Nucleus accumbens (tissue), 56 donors: ENCODE results near the gene XKR3.
"Not testable (repeated sequence)": the region's sequence is repeated elsewhere in the genome, so short reads cannot be mapped to it uniquely, and the experiment has no call there.

Experiments used
- DNase-seq, 56 donors: peaks; one replicate each; lab custom pipeline; 2025; lab: John Stamatoyannopoulos, UW

Gene XKR3

DNA sequence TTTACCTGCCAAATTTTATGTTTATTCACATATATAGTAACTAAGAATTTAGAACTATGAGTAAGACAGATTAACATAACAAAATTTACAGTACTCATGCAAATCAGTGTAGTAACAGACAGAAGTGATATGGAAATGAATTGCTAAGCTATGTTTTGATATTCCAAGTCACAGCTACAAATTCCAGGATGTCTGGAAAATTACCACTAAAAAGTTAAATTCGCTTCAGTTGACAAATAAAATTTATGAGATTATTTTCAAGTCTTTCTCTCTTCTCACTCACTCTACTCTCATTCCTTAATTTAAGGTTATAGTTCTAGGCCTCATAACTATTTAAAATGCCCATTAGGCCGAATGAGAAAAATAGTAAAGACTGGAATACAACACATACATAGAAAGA is 18.1 kb downstream of the XKR3 start:
- DNase-seq, result no peak

DNA sequence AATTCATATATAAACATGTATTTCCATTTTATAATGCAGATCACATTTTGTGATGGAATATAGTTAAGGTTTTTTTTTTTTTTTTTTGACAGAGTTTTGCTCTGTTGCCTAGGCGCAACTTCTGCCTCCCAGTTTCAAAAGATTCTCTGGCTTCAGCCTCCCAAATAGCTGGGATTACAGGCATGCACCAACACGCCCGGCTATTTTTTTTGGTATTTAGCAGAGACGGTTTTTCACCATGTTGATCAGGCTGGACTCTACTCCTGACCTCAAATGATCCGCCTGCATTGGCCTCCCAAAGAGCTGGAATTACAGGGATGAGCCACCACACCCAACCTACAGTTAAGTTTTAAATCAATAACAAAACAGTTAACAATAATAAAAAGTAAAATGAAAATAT is 18.8 kb downstream of the XKR3 start:
- DNase-seq, result no peak

DNA sequence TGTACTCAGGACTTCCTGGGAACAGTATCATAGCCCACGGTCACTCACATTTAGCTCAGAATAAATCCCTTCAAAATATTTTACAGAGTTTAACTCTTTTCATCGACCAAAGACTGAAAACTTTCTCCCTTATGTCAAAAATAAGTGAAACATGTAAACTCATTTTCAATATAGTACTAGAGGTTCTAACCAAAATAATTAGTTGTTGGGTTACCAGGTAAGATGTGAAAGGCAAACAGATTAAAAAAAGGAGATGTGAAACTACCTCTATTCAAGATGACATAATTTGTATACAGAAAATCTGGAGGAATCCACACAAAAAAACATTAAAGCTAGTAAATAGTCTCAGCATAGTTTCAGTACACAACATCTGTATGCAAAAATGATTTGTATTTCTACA is 20.3 kb downstream of the XKR3 start:
- DNase-seq, result no peak

DNA sequence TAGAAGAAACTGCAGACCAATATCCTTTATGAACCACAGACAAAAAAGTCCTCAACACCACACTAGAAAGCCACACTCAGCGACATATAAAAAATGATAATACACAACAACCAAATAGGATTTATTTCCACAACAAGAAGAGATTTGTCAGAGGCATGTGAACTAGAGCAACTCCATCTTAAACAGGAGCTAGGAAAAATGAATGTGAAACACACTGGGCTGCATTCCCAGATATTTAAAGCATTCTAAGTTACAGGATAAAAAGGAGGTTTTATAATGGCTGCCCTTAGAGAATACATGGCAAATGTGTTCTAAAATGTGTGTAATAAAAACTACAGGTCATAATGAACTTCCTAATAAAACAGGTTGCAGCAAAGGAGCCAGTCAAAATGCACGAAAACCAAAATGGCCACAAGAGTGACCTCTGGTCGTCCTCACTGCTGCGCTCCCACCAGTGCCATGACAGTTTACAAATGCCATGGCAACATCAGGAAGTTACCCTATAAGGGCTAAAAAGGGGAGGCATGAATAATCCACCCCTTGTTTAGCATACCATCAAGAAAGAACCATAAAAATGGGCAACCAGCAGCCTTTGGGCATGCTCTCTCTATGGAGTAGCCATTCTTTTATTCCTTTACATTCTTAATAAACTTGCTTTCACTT is 21.8 kb downstream of the XKR3 start:
- DNase-seq, result no peak

DNA sequence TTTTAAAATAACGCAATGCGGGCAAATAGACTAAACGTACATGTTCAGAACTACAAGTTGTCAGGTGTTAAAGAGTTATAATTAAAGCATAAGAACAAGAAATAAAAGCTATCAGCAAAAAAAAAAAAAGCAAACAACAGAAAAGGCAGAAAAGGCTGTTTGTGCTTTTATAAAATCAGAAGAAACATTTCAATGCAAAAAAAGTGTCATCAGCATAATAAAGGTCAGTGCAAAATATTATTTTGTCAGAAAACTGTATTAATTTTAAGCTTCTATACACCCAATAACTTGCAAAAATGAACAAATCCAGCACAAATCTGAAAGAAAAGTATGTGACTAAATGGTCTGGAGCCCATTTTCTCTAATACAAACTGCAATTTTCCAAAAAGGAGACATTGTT is 23.6 kb downstream of the XKR3 start:
- DNase-seq, result no peak

DNA sequence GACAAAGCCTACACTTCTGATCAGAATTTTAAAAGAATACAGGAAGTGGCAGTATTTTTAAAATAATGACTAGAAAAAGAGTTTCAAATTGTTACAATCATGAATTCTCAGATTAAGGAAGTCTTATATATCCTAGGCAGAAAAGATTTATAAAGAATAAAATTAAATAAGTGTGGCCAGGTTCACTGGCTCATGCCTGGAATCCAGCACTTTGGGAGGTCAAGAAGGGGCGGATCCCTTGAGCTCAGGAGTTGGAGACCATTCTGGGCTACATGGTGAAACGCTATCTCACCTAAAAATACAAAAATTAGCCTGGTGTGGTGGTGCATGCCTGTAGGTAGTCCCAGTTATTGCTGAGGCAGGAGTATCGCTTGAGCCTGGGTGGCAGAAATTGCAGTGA is 24.1 kb downstream of the XKR3 start:
- no peak for DNase-seq

DNA sequence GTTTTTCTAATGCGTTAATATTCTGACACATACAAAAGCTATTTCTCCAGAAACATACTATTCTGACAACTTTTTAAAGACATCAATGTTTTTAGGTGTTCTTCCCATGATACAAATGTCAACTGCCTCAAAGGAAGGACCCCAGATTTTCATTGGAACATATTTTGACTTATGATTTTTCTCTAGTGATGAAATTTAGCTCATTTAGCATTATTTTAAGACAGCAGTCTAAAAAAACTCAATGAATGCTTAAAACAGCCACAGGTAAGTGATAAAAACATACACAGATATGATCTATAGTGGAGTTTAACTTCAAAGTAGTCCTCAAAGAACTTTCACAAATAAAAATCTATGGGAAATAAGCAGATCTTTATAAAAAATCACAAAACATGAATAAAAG is 24.9 kb downstream of the XKR3 start:
- DNase-seq, result no peak

DNA sequence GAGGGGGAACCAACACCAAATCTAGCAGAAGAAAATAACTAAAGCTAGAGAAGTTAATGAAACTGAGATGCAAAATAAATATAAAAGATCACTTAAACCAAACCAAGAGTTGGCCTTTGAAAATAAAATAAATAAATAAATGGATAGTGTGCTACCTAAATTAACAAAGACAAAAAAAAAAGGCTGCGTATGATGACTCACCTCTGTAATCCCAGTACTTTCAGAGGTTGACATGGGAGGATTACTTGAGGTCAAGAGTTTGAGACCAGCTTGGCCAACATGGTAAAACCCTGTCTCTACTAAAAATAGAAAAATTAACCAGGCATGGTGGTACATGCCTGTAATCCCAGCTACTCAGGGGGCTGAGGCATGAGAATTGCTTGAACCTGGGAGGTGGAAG is 29.7 kb downstream of the XKR3 start:
- DNase-seq, result not testable (repeated sequence)

DNA sequence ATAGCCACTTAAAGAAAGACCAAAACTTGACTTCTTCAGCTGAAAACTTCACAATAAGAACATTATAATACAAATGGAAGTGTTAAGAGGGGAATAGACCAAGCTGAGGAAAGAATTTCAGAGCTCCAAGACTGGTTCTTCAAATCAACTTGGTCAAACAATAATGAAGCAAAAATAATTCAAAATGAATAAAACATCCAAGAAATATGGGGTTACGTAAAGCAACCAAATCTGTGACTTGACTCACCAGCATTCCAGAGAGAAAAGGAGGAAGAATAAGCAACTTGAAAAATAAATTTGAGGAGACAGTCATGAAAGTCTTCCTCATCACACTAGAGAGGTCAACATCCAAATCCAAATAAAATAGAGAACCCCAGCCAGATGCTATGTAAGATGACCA is 31.4 kb downstream of the XKR3 start:
- no peak for DNase-seq

DNA sequence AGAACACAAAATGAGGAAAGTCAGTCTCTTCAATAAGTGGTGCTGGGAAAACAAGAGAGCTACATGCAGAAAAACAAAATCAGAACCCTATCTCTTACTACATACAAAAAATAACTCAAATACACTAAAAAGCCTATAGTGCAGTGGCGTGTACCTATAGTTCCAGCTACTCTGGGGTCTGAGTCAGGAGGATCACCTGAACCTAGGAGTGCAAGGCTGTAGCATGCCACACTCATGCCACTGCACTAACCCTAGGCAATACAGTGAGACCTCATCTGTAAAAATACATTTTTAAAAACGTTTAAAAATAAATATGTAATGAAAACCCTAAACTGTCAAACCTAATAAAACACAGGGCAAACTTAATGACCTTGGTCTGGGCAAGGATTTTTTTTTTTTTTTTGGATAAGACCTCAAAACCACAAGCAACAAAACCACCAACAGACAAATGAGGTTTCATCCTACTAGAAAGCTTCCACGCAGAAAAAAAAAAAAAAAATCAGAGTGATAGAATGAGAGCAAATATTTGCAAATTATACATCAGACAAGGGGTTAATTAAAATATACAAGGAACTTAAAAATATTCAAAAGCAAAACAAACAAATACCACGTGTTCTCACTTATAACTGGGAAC is 35.2 kb downstream of the XKR3 start:
- DNase-seq, result no peak

DNA sequence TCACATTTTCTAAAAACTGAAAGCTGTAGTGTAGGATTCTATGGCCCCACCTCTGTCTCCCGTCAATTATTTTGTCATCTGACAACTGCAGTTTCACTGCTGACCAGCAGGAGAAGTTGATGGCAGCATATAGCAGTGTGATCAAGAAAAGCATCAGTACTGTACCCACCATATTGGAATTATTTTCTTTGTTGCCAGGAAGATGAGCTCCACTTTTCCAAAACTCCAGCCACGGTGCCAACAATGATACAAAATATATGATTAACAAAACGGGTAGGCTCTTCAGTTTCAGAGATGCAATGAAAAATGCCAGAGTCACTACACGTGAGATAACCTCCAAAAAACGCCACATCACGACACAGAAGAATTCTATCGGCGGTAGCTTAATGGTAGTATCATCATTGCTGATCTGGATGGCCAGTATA is 41.3 kb downstream of the XKR3 start:
- no peak for DNase-seq

DNA sequence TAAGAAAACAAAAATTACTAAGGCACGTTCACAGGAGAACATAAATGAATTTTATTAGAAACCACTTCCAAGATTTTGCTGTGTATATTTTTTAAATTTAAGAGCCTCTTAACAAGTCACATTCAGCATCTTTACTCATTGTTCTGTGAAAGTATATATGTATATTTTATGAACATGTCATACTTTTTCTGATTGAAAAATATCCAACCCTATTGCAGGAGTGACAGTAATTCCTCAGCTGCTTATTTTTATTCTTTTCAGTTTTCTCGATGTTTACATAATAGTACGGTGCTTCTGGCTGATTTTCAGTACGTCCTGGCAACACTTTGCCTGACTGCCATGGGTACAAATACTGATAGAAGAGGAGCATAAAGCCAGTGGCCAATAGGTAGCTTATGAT is 41.8 kb downstream of the XKR3 start:
- no peak for DNase-seq

DNA sequence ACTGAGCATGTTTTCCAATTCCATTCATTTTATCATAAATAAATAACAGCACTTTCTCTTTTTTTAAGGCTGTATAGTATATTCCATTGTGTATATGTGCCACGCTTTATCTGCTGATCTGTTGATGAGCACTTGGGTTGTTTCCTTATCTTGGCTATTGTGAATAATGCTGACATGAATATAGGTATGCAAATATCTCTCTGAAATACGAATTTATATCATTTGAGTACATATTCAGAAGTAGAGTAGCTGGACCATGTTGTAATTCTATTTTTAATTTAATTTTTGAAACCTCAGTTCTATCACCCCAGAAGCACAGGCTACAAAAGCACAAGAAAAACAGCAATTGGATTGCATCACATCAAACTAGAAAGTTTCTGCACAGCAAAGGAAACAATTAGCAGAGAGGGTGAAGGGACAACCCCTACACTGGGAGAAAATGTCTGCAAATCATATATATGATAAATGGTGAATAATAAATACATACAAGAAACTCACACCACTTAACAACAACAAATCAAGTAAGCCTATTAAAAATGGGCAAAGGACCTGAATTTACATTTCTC is 43.4 kb downstream of the XKR3 start:
- no peak for DNase-seq

DNA sequence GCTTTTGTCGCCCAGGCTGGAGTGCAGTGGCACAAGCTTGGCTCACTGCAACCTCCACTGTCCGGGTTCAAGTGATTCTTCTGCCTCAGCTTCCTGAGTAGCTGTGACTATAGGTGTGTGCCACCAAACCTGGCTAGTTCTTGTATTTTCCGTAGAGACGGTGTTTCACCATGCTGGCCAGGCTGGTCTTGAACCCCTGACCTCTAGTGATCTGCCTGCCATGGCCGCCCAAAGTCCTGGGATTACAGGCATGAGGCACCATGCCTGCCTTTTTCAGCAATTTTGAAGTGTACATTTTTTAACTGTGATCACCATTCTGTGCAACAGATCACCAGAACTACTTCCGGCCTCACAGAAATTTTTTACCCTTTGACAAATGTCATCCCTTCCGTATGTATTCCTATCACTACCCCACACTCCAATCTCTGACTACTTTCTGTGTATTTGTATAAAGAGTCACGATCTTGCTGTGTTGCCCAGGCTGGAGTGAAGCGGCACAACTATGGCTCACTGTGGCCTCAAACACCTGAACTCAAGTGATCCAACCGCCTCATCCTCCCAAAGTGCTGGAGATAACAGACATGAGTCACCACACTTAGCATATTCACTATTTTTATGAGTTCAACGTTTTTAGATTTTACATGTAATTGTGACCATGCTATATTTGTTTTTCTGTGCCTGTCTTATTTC is 44.0 kb downstream of the XKR3 start:
- no peak for DNase-seq

DNA sequence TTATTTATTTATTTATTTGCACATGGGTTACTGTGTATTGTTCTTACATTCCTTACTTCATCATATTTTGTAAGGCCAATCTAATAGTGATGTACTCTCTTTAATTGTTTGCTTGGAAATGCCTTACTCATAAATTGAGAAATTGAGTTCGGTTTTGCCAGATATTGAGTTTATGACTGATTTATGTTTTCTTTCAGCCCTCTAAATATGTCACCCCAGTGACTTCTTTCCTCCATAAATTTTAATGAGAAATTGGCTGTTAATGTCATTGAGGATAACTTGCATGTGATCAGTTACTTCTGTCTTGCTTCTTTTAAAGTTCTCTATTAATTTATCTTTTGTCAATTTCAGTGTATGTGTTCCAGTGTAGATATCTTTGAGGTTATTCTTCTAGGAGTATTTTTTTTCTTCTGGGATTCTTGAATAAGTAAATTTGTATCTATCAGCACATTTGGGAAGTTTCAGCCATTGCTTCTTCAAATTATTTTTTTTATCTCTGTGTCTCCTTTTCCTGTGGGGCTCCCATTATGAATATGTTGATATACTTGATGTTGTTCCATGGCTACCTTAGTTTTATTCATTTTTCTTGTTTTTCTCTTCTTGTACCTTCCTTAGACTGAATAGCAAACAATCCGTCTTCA is 47.8 kb downstream of the XKR3 start:
- DNase-seq, result no peak

DNA sequence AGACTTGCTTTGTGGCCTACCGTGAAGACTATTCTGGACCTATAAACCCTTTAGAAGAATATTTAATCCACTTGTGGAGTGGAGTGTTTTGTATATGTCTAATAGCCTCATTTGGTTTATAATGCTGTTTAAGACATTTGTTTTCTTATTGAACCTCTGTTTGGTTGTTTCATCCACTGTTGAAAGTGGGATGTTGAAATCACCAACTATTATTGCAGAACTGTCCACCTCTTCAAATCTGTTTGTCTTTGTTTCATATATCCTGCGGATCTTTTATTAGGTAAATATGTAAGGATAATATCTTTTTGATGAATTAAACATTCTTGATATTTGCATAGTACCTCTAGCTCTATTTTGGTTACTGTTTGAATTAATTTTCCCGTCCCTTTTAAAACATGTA is 49.1 kb downstream of the XKR3 start:
- DNase-seq, result no peak

DNA sequence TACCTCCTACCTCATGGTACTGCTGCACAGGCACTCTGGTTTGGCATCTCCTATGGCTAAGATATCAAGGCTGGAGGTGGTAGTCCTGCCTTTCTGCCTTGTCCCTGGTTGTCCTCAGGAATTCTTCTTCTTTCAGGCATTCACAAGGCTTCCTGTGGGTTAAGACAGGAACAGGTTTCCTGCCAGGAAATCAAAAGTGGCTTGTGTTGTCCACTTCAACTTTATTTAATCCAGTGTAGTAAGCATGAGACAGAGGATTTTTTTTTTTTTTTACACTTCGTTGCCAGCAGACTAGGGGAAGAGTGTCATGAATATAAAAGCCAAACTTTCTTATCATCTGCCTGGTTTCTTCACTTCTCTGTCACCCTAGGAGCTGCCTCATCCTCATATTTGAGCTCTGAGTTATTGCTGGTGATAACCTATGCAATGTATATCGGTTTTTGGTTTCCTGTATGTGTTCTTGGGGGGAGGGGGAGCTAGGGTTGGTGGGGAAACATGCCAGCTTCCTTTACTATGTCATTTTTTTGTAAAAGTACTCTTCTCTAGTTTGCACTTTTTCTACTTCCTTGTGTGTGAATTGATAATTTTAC is 50.2 kb downstream of the XKR3 start:
- no peak for DNase-seq

DNA sequence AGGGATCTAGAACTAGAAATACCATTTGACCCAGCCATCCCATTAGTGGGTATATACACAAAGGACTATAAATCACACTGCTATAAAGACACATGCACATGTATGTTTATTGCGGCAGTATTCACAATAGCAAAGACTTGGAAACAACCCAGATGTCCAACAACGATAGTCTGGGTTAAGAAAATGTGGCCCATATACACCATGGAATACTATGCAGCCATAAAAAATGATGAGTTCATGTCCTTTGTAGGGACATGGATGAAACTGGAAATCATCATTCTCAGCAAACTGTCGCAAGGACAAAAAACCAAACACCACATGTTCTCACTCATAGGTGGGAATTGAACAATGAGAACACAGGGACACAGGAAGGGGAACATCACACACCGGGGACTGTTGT is 53.6 kb downstream of the XKR3 start:
- not testable (repeated sequence) for DNase-seq

DNA sequence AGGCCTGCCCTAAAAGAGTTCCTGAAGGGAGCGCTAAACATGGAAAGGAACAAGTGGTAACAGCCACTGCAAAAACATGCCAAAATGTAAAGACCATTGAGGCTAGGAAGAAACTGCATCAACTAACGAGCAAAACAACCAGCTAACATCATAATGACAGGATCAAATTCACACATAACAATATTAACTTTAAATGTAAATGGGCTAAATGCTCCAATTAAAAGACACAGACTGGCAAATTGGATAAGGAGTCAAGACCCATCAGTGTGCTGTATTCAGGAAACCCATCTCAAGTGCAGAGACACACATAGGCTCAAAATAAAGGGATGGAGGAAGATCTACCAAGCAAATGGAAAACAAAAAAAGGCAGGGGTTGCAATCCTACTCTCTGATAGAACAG is 57.3 kb downstream of the XKR3 start:
- DNase-seq, result not testable (repeated sequence)

DNA sequence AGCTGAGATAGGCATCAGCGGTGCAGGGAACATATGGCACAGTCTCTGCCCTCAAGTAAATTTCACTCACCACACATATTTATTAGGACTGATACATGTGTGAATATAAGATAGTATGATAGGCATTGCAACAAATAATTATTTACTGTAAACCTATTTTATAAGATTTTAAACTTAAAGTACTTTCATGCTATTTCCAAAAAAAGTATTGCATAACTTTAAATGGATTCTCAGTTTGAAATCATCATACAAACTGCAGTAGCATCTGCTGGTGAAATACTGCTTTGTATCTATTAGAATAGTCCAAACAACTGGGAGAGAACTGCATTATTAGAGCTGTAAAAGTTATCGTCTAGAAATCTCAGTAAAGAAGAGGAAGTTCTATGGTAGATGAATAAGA is 63.0 kb downstream of the XKR3 start:
- DNase-seq, result not testable (repeated sequence)

DNA sequence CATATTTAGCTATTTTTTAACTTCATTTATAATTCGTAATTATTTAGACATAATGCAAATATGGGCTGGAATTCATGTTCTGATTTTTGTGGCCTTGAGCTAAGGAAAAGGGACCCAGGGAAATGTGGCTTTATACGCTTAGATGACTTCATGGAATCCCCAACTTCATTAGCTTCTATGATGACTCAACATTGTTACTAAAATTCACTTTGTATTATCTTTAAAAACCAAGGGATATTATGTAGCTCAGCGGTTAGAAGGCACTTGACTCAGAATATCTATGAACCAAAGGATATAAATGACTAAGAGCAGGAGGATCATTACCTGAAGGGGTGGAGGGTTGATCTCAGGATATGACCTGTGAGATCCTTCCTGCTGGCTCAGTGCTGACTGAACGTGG is 64.8 kb downstream of the XKR3 start:
- not testable (repeated sequence) for DNase-seq
